A673 (cell line): Measurements from ENCODE around the gene MED31.

ENCODE experiments used
- EZH2 ChIP-seq: fragments of 200-600 bp; sonication (generic); IDR thresholded peaks from 2 replicates; pipeline ENCODE4 v1.6.1; 2017; ENCODE audit warnings: borderline replicate concordance, low read depth, mild to moderate bottlenecking, mixed read lengths, antibody characterized with exemption, low read length; ENCODE audit not compliant: poor library complexity, severe bottlenecking
- TF ChIP-seq, protein P1 (sequence below): fragments of 300-800, 200-600 bp; sonication (generic); conservative IDR thresholded peaks from 2 replicates; pipeline ENCODE4 v1.5.1; 2017; ENCODE audit warnings: low read depth, mild to moderate bottlenecking, antibody characterized with exemption, low read length, moderate library complexity, mixed read lengths

DNA sequence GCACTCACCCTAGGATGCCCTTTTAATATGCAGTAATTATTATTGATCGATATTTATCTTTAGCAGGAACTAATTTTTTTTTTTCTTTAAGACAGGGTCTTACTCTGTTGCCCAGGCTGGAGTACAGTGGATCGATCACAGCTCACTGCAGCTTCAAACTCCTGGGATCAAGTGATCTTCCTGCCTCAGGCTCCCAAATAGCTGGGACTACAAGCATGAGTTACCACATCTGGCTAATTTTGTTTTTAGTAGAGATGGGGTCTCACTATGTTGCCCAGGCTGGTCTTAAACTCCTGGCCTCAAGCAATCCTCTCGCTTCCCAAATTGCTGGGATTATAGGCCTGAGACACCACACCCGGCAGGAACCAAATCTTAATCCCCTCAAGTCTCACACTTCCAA is 40.2 kb downstream of the MED31 start:
- TF ChIP-seq, protein P1, sequence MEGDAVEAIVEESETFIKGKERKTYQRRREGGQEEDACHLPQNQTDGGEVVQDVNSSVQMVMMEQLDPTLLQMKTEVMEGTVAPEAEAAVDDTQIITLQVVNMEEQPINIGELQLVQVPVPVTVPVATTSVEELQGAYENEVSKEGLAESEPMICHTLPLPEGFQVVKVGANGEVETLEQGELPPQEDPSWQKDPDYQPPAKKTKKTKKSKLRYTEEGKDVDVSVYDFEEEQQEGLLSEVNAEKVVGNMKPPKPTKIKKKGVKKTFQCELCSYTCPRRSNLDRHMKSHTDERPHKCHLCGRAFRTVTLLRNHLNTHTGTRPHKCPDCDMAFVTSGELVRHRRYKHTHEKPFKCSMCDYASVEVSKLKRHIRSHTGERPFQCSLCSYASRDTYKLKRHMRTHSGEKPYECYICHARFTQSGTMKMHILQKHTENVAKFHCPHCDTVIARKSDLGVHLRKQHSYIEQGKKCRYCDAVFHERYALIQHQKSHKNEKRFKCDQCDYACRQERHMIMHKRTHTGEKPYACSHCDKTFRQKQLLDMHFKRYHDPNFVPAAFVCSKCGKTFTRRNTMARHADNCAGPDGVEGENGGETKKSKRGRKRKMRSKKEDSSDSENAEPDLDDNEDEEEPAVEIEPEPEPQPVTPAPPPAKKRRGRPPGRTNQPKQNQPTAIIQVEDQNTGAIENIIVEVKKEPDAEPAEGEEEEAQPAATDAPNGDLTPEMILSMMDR: no peak
- TF ChIP-seq EZH2: no peak
